ENCODE measurements around the gene MYO5C. TPM values are rescaled to one million over a fixed set of nuclear protein-coding genes. Genes with fewer than 3 reads are reported as not detected.
"Not testable (repeated sequence)": the region's sequence is repeated elsewhere in the genome, so short reads cannot be mapped to it uniquely, and the experiment has no call there.

MYO5C gene
- total and polyA plus RNA-seq, 2 donors (not counting 1 experiment from before 2014, with no cell fraction given): under 0.01 to 0.07 TPM

- Histone ChIP-seq H3K9me3 (ENCODE audit: control insufficient read depth, insufficient read depth, low read depth, low read length) (no peaks in the 10 kb centered on the region), H3K36me3 (ENCODE audit: control insufficient read depth, insufficient read depth, low read length) (no peaks in the 10 kb centered on the region), H3K4me2 (ENCODE audit: extremely low read depth, insufficient read depth, low read length) (no peak overlapping the region), H3K79me2 (ENCODE audit: control insufficient read depth, insufficient read depth, low read length) (no peaks in the 10 kb centered on the region), H2AFZ (ENCODE audit: low read length) (no peak overlapping the region), H3K27ac (ENCODE audit: insufficient read depth, low read length) (no peak overlapping the region), H3K4me3 (replicated peaks in 1 of 4; ENCODE audit: control extremely low read depth in 1 of 4, insufficient read depth in 1 of 4, low read depth in 3 of 4, low read length in 4 of 4) (no peak overlapping the region), H3K27me3 (ENCODE audit: control insufficient read depth, insufficient read depth, low read length) (no peaks in the 10 kb centered on the region), H3K4me1 (ENCODE audit: control insufficient read depth, extremely low read depth, insufficient read depth, low read length) (no peaks in the 10 kb centered on the region), H3K9ac (ENCODE audit: insufficient read depth, low read length) (no peak overlapping the region), H4K20me1 (ENCODE audit: control insufficient read depth, extremely low read depth, insufficient read depth, low read length) (no peaks in the 10 kb centered on the region)
- DNase-seq (ENCODE audit: low read depth in 2 of 2): no peak
- TF ChIP-seq EZH2 (IDR thresholded peaks at IDR 0.05; ENCODE audit: low read length, missing control alignments) (no peak), CTCF (conservative IDR thresholded peaks at IDR 0.05 in 1 of 2, IDR thresholded peaks at IDR 0.05 in 1 of 2; ENCODE audit: low read depth in 1 of 2, low read length in 2 of 2) (no peak)
These were observed 124.2 kb downstream of the MYO5C start for GRCh38 chr15:52171386-52171785.

- H3K9ac ChIP-seq (ENCODE audit: insufficient read depth, low read length); H3K79me2 ChIP-seq (ENCODE audit: control insufficient read depth, insufficient read depth, low read length); DNase-seq (ENCODE audit: low read depth in 2 of 2); H3K4me2 ChIP-seq (ENCODE audit: extremely low read depth, insufficient read depth, low read length); H3K4me3 ChIP-seq (replicated peaks in 1 of 4; ENCODE audit: control extremely low read depth in 1 of 4, insufficient read depth in 1 of 4, low read depth in 3 of 4, low read length in 4 of 4); H4K20me1 ChIP-seq (ENCODE audit: control insufficient read depth, extremely low read depth, insufficient read depth, low read length); H3K9me3 ChIP-seq (ENCODE audit: control insufficient read depth, insufficient read depth, low read depth, low read length); H3K27ac ChIP-seq (ENCODE audit: insufficient read depth, low read length); H3K4me1 ChIP-seq (ENCODE audit: control insufficient read depth, extremely low read depth, insufficient read depth, low read length); H2AFZ ChIP-seq (ENCODE audit: low read length); H3K36me3 ChIP-seq (ENCODE audit: control insufficient read depth, insufficient read depth, low read length); H3K27me3 ChIP-seq (ENCODE audit: control insufficient read depth, insufficient read depth, low read length): not testable (repeated sequence)
These were observed 125.4 kb downstream of the MYO5C start for GRCh38 chr15:52170199-52170598.

- H3K27ac ChIP-seq (ENCODE audit: insufficient read depth, low read length); H3K79me2 ChIP-seq (ENCODE audit: control insufficient read depth, insufficient read depth, low read length); H3K9ac ChIP-seq (ENCODE audit: insufficient read depth, low read length); H2AFZ ChIP-seq (ENCODE audit: low read length); H4K20me1 ChIP-seq (ENCODE audit: control insufficient read depth, extremely low read depth, insufficient read depth, low read length); H3K4me3 ChIP-seq (replicated peaks in 1 of 4; ENCODE audit: control extremely low read depth in 1 of 4, insufficient read depth in 1 of 4, low read depth in 3 of 4, low read length in 4 of 4); H3K27me3 ChIP-seq (ENCODE audit: control insufficient read depth, insufficient read depth, low read length); DNase-seq (ENCODE audit: low read depth in 2 of 2); H3K9me3 ChIP-seq (ENCODE audit: control insufficient read depth, insufficient read depth, low read depth, low read length); H3K36me3 ChIP-seq (ENCODE audit: control insufficient read depth, insufficient read depth, low read length); H3K4me1 ChIP-seq (ENCODE audit: control insufficient read depth, extremely low read depth, insufficient read depth, low read length); H3K4me2 ChIP-seq (ENCODE audit: extremely low read depth, insufficient read depth, low read length): not testable (repeated sequence)
These were observed 130.0 kb downstream of the MYO5C start for GRCh38 chr15:52165494-52166131.

- DNase-seq (ENCODE audit: low read depth in 2 of 2): peak in 1 of 2 donors; percentile 61
- Histone ChIP-seq H3K4me1 (ENCODE audit: control insufficient read depth, extremely low read depth, insufficient read depth, low read length) (peaks cover 5% of the 10 kb centered on the region), H3K79me2 (ENCODE audit: control insufficient read depth, insufficient read depth, low read length) (no peaks in the 10 kb centered on the region), H3K27me3 (ENCODE audit: control insufficient read depth, insufficient read depth, low read length) (no peaks in the 10 kb centered on the region), H3K36me3 (ENCODE audit: control insufficient read depth, insufficient read depth, low read length) (peaks cover 3% of the 10 kb centered on the region), H4K20me1 (ENCODE audit: control insufficient read depth, extremely low read depth, insufficient read depth, low read length) (no peaks in the 10 kb centered on the region), H3K27ac (ENCODE audit: insufficient read depth, low read length) (no peak overlapping the region), H3K4me2 (ENCODE audit: extremely low read depth, insufficient read depth, low read length) (no peak overlapping the region), H3K4me3 (replicated peaks in 1 of 4; ENCODE audit: control extremely low read depth in 1 of 4, insufficient read depth in 1 of 4, low read depth in 3 of 4, low read length in 4 of 4) (no peak overlapping the region), H3K9ac (ENCODE audit: insufficient read depth, low read length) (no peak overlapping the region), H2AFZ (ENCODE audit: low read length) (no peak overlapping the region), H3K9me3 (ENCODE audit: control insufficient read depth, insufficient read depth, low read depth, low read length) (no peaks in the 10 kb centered on the region)
- TF ChIP-seq EZH2 (IDR thresholded peaks at IDR 0.05; ENCODE audit: low read length, missing control alignments): no peak
- TF ChIP-seq CTCF (conservative IDR thresholded peaks at IDR 0.05 in 1 of 2, IDR thresholded peaks at IDR 0.05 in 1 of 2; ENCODE audit: low read depth in 1 of 2, low read length in 2 of 2): no peak
These were observed 130.9 kb downstream of the MYO5C start for GRCh38 chr15:52164631-52165265.
